Measurements from ENCODE around the gene PRSS12. TPM values are rescaled to one million over a fixed set of nuclear protein-coding genes. Genes with fewer than 3 reads are reported as not detected.

Gene PRSS12
- total RNA-seq, 1 experiment from 2014 or later = 11.3 TPM

GRCh38 chr4:118338518-118338917, 14.3 kb downstream of the PRSS12 start:
- H3K36me3 ChIP-seq (ENCODE audit: low read depth) = no peaks in the 10 kb centered on the region
- no peaks in the 10 kb centered on the region for H3K4me1 ChIP-seq (replicated peaks; ENCODE audit: insufficient read depth)
- no peak for DNase-seq
- BruUV-seq (replicated peaks) = no TSS peak
- H3F3A ChIP-seq (ENCODE audit: insufficient read depth, low read depth) = no peaks in the 10 kb centered on the region
- ChIA-PET CTCF (no interaction called here), POLR2A (ENCODE audit: unreplicated experiment) (no interaction called here)
- no peaks in the 10 kb centered on the region for H3K79me2 ChIP-seq (ENCODE audit: low read depth)
- no peak overlapping the region for H3K27ac ChIP-seq
- no peaks in the 10 kb centered on the region for H3K9me2 ChIP-seq (ENCODE audit: insufficient read depth)
- no peak overlapping the region for H2AFZ ChIP-seq
- H3K9me3 ChIP-seq (ENCODE audit: insufficient read depth, low read depth) = no peaks in the 10 kb centered on the region
- no peak overlapping the region for H3K4me3 ChIP-seq
- H3K4me2 ChIP-seq = no peak overlapping the region
- no peak for TF ChIP-seq CTCF (conservative IDR thresholded peaks at IDR 0.05)
- no peak for TF ChIP-seq EZH2 (IDR thresholded peaks at IDR 0.05; ENCODE audit: low read depth)
- H4K20me1 ChIP-seq (ENCODE audit: insufficient read depth) = no peaks in the 10 kb centered on the region
- intact Hi-C loops (cut with micrococcal nuclease; ENCODE audit: unreplicated experiment) = no loop called here
- H3K27me3 ChIP-seq (ENCODE audit: insufficient read depth, low read depth) = no peaks in the 10 kb centered on the region

GRCh38 chr4:118337954-118338353, 14.8 kb downstream of the PRSS12 start:
- Histone ChIP-seq H3K27ac (no peak overlapping the region), H2AFZ (no peak overlapping the region), H3K36me3 (ENCODE audit: low read depth) (no peaks in the 10 kb centered on the region), H3K9me3 (ENCODE audit: insufficient read depth, low read depth) (no peaks in the 10 kb centered on the region), H3K4me3 (no peak overlapping the region), H3K9me2 (ENCODE audit: insufficient read depth) (no peaks in the 10 kb centered on the region), H3K4me1 (replicated peaks; ENCODE audit: insufficient read depth) (no peaks in the 10 kb centered on the region), H3K27me3 (ENCODE audit: insufficient read depth, low read depth) (no peaks in the 10 kb centered on the region), H3K79me2 (ENCODE audit: low read depth) (no peaks in the 10 kb centered on the region), H3K4me2 (no peak overlapping the region), H3F3A (ENCODE audit: insufficient read depth, low read depth) (no peaks in the 10 kb centered on the region), H4K20me1 (ENCODE audit: insufficient read depth) (no peaks in the 10 kb centered on the region)
- POLR2A ChIA-PET (ENCODE audit: unreplicated experiment) = no interaction called here
- no peak for DNase-seq
- no TSS peak for BruUV-seq (replicated peaks)
- CTCF ChIA-PET = no interaction called here
- intact Hi-C loops (cut with micrococcal nuclease; ENCODE audit: unreplicated experiment) = no loop called here
- TF ChIP-seq CTCF (conservative IDR thresholded peaks at IDR 0.05) (no peak), EZH2 (IDR thresholded peaks at IDR 0.05; ENCODE audit: low read depth) (no peak)

- ChIA-PET CTCF (no interaction called here), POLR2A (ENCODE audit: unreplicated experiment) (no interaction called here)
- H3F3A ChIP-seq (ENCODE audit: insufficient read depth, low read depth) = no peaks in the 10 kb centered on the region
- no peaks in the 10 kb centered on the region for H4K20me1 ChIP-seq (ENCODE audit: insufficient read depth)
- TF ChIP-seq CTCF (conservative IDR thresholded peaks at IDR 0.05) (no peak), EZH2 (IDR thresholded peaks at IDR 0.05; ENCODE audit: low read depth) (no peak)
- H3K27me3 ChIP-seq (ENCODE audit: insufficient read depth, low read depth) = no peaks in the 10 kb centered on the region
- no TSS peak for BruUV-seq (replicated peaks)
- intact Hi-C loops (cut with micrococcal nuclease; ENCODE audit: unreplicated experiment) = no loop called here
- H3K4me1 ChIP-seq (replicated peaks; ENCODE audit: insufficient read depth) = no peaks in the 10 kb centered on the region
- no peak overlapping the region for H3K4me3 ChIP-seq
- no peak for DNase-seq
- H3K4me2 ChIP-seq = no peak overlapping the region
- no peaks in the 10 kb centered on the region for H3K79me2 ChIP-seq (ENCODE audit: low read depth)
- H3K36me3 ChIP-seq (ENCODE audit: low read depth) = no peaks in the 10 kb centered on the region
- H3K27ac ChIP-seq = no peak overlapping the region
- H3K9me3 ChIP-seq (ENCODE audit: insufficient read depth, low read depth) = no peaks in the 10 kb centered on the region
- H3K9me2 ChIP-seq (ENCODE audit: insufficient read depth) = no peaks in the 10 kb centered on the region
- H2AFZ ChIP-seq = no peak overlapping the region
Measured at GRCh38 chr4:118335774-118336173, 17.0 kb downstream of the PRSS12 start.
